Neural progenitor cell (in vitro differentiated cells): ENCODE measurements around the gene PRICKLE3. TPM values are rescaled to one million over a fixed set of nuclear protein-coding genes. Genes with fewer than 3 reads are reported as not detected.
"Not testable (repeated sequence)": the region's sequence is repeated elsewhere in the genome, so short reads cannot be mapped to it uniquely, and the experiment has no call there.

ENCODE experiments used
- DNase-seq: peaks from one replicate; pipeline ENCODE4 v3.0.0-alpha.2; 2016; ENCODE audit warnings: low spot score
- H2AFZ ChIP-seq: fragments of 200-600 bp; sonication (generic); replicated peaks from 2 replicates; pipeline ENCODE4 v1.6.1; 2016; ENCODE audit warnings: antibody characterized with exemption
- H3F3A ChIP-seq: fragments of 200-600 bp; sonication (generic); 2 replicates; pipeline ENCODE4 v1.6.1; 2016; ENCODE audit warnings: antibody characterized with exemption, low read depth
- H3K27ac ChIP-seq: fragments of 200-600 bp; sonication (generic); 2 replicates; pipeline ENCODE4 v1.5.1; 2016; ENCODE audit warnings: mild to moderate bottlenecking
- H3K27me3 ChIP-seq: fragments of 200-600 bp; sonication (generic); 2 replicates; pipeline ENCODE4 v1.6.1; 2016; ENCODE audit warnings: mild to moderate bottlenecking, moderate library complexity
- H3K36me3 ChIP-seq: fragments of 200-600 bp; sonication (generic); 2 replicates; pipeline ENCODE4 v1.5.1; 2016
- H3K4me1 ChIP-seq: fragments of 200-600 bp; sonication (generic); 2 replicates; pipeline ENCODE4 v1.6.1; 2016; ENCODE audit warnings: mixed run types
- H3K4me2 ChIP-seq: fragments of 200-600 bp; sonication (generic); 2 replicates; pipeline ENCODE4 v1.6.1; 2016
- H3K4me3 ChIP-seq: fragments of 200-600 bp; sonication (generic); 2 replicates; pipeline ENCODE4 v1.5.1; 2016
- H3K79me2 ChIP-seq: fragments of 200-600 bp; sonication (generic); 2 replicates; pipeline ENCODE4 v1.6.1; 2016; ENCODE audit warnings: low read depth
- H3K9ac ChIP-seq: fragments of 200-600 bp; sonication (generic); 2 replicates; pipeline ENCODE4 v1.6.1; 2016
- H3K9me3 ChIP-seq: fragments of 200-600 bp; sonication (generic); 2 replicates; pipeline ENCODE4 v1.5.1; 2016; ENCODE audit warnings: low read depth
- H4K20me1 ChIP-seq: fragments of 200-600 bp; sonication (generic); 2 replicates; pipeline ENCODE4 v1.6.1; 2016; ENCODE audit warnings: low read depth
- H3K27ac Mint-ChIP-seq: 3 replicates; pipeline ENCODE4 v1.8.0; 2021; ENCODE audit warnings: mixed read lengths
- H3K27me3 Mint-ChIP-seq: 2 replicates; pipeline ENCODE4 v1.8.0; 2022; ENCODE audit warnings: low read depth, mild to moderate bottlenecking, inconsistent platforms, moderate library complexity, mixed read lengths; ENCODE audit not compliant: insufficient read depth
- H3K36me3 Mint-ChIP-seq: 3 replicates; pipeline ENCODE4 v1.8.0; 2021; ENCODE audit warnings: mixed read lengths
- H3K4me1 Mint-ChIP-seq: 3 replicates; pipeline ENCODE4 v1.8.0; 2021; ENCODE audit warnings: mixed read lengths
- H3K4me3 Mint-ChIP-seq: 3 replicates; pipeline ENCODE4 v1.8.0; 2021; ENCODE audit warnings: mild to moderate bottlenecking, moderate library complexity, mixed read lengths
- H3K9me3 Mint-ChIP-seq: 3 replicates; pipeline ENCODE4 v1.8.0; 2020; ENCODE audit warnings: mixed read lengths
- CTCF ChIP-seq: fragments of 200-600 bp; sonication (generic); IDR thresholded peaks from 2 replicates; pipeline ENCODE4 v1.5.1; 2017; ENCODE audit warnings: antibody characterized with exemption, mild to moderate bottlenecking
- EZH2 ChIP-seq: fragments of 200-600 bp; sonication (generic); IDR thresholded peaks from 2 replicates; pipeline ENCODE4 v1.6.1; 2017; ENCODE audit warnings: antibody characterized with exemption, mild to moderate bottlenecking, moderate library complexity
- EZH2phosphoT487 ChIP-seq: fragments of 200-600 bp; sonication (generic); IDR thresholded peaks from 2 replicates; pipeline ENCODE4 v1.6.1; 2017; ENCODE audit warnings: antibody characterized with exemption
- total RNA-seq: library from RNA; depleted of rRNA; stranded (reverse); fragments of >200 nt; gene quantifications from 2 replicates; pipeline ENCODE4 v1.2.3, GENCODE V29; 2015; ENCODE audit warnings: low replicate concordance

Gene PRICKLE3
- total RNA-seq, 1 donor from 2014 or later: 0.28 TPM

- Histone ChIP-seq H3K4me3 (no peak overlapping the region), H3K79me2 (no peaks in the 10 kb centered on the region), H3K4me2 (no peak overlapping the region), H4K20me1 (no peaks in the 10 kb centered on the region), H3K27ac (no peak overlapping the region), H3K4me1 (no peaks in the 10 kb centered on the region), H3K27me3 (no peaks in the 10 kb centered on the region), H3K9ac (no peak overlapping the region), H2AFZ (no peak overlapping the region), H3K9me3 (peaks cover 5% of the 10 kb centered on the region), H3F3A (no peaks in the 10 kb centered on the region), H3K36me3 (no peaks in the 10 kb centered on the region)
- TF ChIP-seq CTCF (no peak), EZH2phosphoT487 (no peak), EZH2 (no peak)
- no peak overlapping the region for H3K27ac Mint-ChIP-seq
- no peaks in the 10 kb centered on the region for H3K4me1 Mint-ChIP-seq
- H3K9me3 Mint-ChIP-seq: peaks cover 30% of the 10 kb centered on the region
- H3K4me3 Mint-ChIP-seq: no peak overlapping the region
- H3K36me3 Mint-ChIP-seq: no peaks in the 10 kb centered on the region
- DNase-seq: no peak
- peaks cover 4% of the 10 kb centered on the region for H3K27me3 Mint-ChIP-seq
These were observed 48.7 kb downstream of the PRICKLE3 start for GRCh38 chrX:49137492-49137891.

- DNase-seq: no peak
- Mint-ChIP-seq H3K36me3 (no peaks in the 10 kb centered on the region), H3K4me3 (no peak overlapping the region), H3K27me3 (peaks cover 4% of the 10 kb centered on the region), H3K27ac (no peak overlapping the region), H3K4me1 (no peaks in the 10 kb centered on the region), H3K9me3 (peaks cover 13% of the 10 kb centered on the region)
- H3K9me3 ChIP-seq: peaks cover under 1% of the 10 kb centered on the region
- no peaks in the 10 kb centered on the region for H3K36me3 ChIP-seq
- no peaks in the 10 kb centered on the region for H3F3A ChIP-seq
- no peak overlapping the region for H3K4me3 ChIP-seq
- no peak overlapping the region for H2AFZ ChIP-seq
- no peaks in the 10 kb centered on the region for H3K27me3 ChIP-seq
- no peak overlapping the region for H3K27ac ChIP-seq
- H3K9ac ChIP-seq: no peak overlapping the region
- H3K4me1 ChIP-seq: no peaks in the 10 kb centered on the region
- no peaks in the 10 kb centered on the region for H4K20me1 ChIP-seq
- no peaks in the 10 kb centered on the region for H3K79me2 ChIP-seq
- TF ChIP-seq EZH2 (no peak), EZH2phosphoT487 (no peak), CTCF (no peak)
- H3K4me2 ChIP-seq: no peak overlapping the region
These were observed 52.4 kb downstream of the PRICKLE3 start for GRCh38 chrX:49133759-49134158.

GRCh38 chrX:49132275-49132674 lies 53.9 kb downstream of the PRICKLE3 start:
- not testable (repeated sequence) for H3K27me3 ChIP-seq, H3K36me3 Mint-ChIP-seq, DNase-seq, H3K9me3 ChIP-seq, H2AFZ ChIP-seq, H3K79me2 ChIP-seq, H3K4me3 Mint-ChIP-seq, H3K4me1 ChIP-seq, H4K20me1 ChIP-seq, H3K4me3 ChIP-seq, H3K4me2 ChIP-seq, H3K27ac Mint-ChIP-seq, H3K36me3 ChIP-seq, H3K9ac ChIP-seq, H3K4me1 Mint-ChIP-seq, H3F3A ChIP-seq, H3K9me3 Mint-ChIP-seq, H3K27me3 Mint-ChIP-seq, H3K27ac ChIP-seq

DNA sequence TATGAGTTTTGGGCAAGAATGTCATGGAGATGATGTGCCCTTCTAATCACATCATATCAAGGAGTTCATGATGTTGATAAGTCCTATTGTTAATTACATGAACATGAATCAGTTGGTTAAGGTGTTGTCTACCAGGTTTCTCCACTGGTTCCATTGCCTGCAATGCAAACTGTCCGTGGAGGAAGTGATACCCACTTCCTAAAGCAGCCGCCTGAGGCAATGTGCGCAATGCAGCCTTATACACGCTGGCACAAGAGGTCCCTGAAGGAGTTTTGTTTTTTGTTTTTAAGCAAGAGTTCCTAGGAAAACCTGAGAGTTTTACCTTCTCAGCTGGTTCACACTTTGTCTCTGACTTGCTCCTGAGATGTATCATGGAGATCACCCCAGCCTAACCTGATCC lies 56.7 kb downstream of the PRICKLE3 start:
- Mint-ChIP-seq H3K27me3 (no peaks in the 10 kb centered on the region), H3K9me3 (peaks cover 2% of the 10 kb centered on the region), H3K27ac (no peak overlapping the region), H3K4me3 (no peak overlapping the region), H3K36me3 (no peaks in the 10 kb centered on the region), H3K4me1 (no peaks in the 10 kb centered on the region)
- Histone ChIP-seq H3K4me3 (no peak overlapping the region), H3K27me3 (no peaks in the 10 kb centered on the region), H3K27ac (no peak overlapping the region), H3K79me2 (no peaks in the 10 kb centered on the region), H3F3A (no peaks in the 10 kb centered on the region), H3K4me1 (no peaks in the 10 kb centered on the region), H3K9me3 (no peaks in the 10 kb centered on the region), H4K20me1 (no peaks in the 10 kb centered on the region), H3K9ac (no peak overlapping the region), H3K4me2 (no peak overlapping the region), H2AFZ (no peak overlapping the region), H3K36me3 (no peaks in the 10 kb centered on the region)
- no peak for DNase-seq
- no peak for TF ChIP-seq EZH2phosphoT487
- TF ChIP-seq CTCF: no peak

- H3K4me1 Mint-ChIP-seq, DNase-seq, H3K9me3 Mint-ChIP-seq, H3K4me1 ChIP-seq, H3K27me3 Mint-ChIP-seq, H3K4me3 Mint-ChIP-seq, H3K36me3 ChIP-seq, H3K27ac Mint-ChIP-seq, H3K4me3 ChIP-seq, H2AFZ ChIP-seq, H4K20me1 ChIP-seq, H3K27ac ChIP-seq, H3K4me2 ChIP-seq, H3K36me3 Mint-ChIP-seq, H3K27me3 ChIP-seq, H3K79me2 ChIP-seq, H3K9me3 ChIP-seq, H3K9ac ChIP-seq, H3F3A ChIP-seq: not testable (repeated sequence)
These were observed 58.4 kb downstream of the PRICKLE3 start for GRCh38 chrX:49127742-49128258.
